NB4 (cell line): Measurements from ENCODE around the gene ENKUR.
A peak's percentile ranks its signal among the peaks of the same experiment; 100 is the strongest.

Source experiments
- DNase-seq: peaks from one replicate; pipeline ENCODE4 v3.0.0; 2010; ENCODE audit warnings: low read depth
- H3K4me3 ChIP-seq: one replicate; pipeline ENCODE4 v1.5.1; 2011; ENCODE audit warnings: mild to moderate bottlenecking, low read depth, low read length, moderate library complexity
- MYC ChIP-seq: IDR thresholded peaks from 2 replicates; pipeline ENCODE4 v1.6.1; 2011; ENCODE audit warnings: low read depth, low read length
- POLR2A ChIP-seq: IDR thresholded peaks from 2 replicates; pipeline ENCODE4 v1.6.1; 2011; ENCODE audit warnings: mild to moderate bottlenecking; ENCODE audit not compliant: insufficient read length; ENCODE audit errors: extremely low read depth
- TF ChIP-seq, protein P1 (sequence below): IDR thresholded peaks from 2 replicates; pipeline ENCODE4 v1.6.1; 2011; ENCODE audit warnings: low read depth, low read length
- TF ChIP-seq, protein P2 (sequence below): IDR thresholded peaks from one replicate; pipeline ENCODE4 v1.5.1; 2012; ENCODE audit warnings: low read depth, low read length

The ENKUR gene

DNA sequence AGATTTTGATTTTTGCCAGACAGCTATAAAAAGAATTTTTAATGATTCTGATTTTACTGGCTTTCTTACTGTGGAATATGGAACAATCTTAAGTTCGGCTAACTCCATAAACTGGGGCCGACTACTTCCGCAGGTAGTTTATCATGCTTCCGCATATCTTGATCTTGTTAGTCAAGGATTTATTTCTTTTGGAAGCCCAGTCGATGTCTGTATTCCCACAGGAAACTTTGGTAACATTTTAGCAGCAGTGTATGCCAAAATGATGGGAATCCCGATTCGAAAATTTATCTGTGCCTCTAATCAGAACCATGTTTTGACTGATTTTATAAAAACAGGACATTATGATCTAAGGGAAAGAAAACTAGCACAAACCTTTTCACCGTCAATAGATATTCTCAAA lies 8.6 kb upstream of the ENKUR start:
- no peak overlapping the region for H3K4me3 ChIP-seq
- TF ChIP-seq, protein P1, sequence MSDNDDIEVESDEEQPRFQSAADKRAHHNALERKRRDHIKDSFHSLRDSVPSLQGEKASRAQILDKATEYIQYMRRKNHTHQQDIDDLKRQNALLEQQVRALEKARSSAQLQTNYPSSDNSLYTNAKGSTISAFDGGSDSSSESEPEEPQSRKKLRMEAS, result no peak
- no peak for TF ChIP-seq POLR2A
- TF ChIP-seq MYC, result no peak
- TF ChIP-seq, protein P2, sequence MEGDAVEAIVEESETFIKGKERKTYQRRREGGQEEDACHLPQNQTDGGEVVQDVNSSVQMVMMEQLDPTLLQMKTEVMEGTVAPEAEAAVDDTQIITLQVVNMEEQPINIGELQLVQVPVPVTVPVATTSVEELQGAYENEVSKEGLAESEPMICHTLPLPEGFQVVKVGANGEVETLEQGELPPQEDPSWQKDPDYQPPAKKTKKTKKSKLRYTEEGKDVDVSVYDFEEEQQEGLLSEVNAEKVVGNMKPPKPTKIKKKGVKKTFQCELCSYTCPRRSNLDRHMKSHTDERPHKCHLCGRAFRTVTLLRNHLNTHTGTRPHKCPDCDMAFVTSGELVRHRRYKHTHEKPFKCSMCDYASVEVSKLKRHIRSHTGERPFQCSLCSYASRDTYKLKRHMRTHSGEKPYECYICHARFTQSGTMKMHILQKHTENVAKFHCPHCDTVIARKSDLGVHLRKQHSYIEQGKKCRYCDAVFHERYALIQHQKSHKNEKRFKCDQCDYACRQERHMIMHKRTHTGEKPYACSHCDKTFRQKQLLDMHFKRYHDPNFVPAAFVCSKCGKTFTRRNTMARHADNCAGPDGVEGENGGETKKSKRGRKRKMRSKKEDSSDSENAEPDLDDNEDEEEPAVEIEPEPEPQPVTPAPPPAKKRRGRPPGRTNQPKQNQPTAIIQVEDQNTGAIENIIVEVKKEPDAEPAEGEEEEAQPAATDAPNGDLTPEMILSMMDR, result no peak
- DNase-seq, result no peak

DNA sequence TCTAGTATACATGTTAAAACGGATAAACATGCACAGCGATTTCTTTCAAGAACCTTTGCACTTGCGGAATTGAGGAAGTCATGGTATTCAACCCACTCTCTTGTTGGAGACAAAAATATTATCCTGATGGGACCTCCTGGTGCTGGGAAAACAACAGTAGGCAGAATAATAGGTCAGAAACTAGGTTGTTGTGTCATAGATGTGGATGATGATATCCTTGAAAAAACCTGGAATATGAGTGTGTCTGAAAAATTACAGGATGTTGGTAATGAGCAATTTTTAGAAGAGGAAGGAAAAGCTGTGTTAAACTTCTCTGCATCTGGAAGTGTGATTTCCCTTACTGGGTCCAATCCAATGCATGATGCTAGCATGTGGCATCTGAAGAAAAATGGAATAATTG lies 7.3 kb upstream of the ENKUR start:
- DNase-seq, result no peak
- no peak overlapping the region for H3K4me3 ChIP-seq
- no peak for TF ChIP-seq POLR2A
- TF ChIP-seq, protein P1, result no peak

DNA sequence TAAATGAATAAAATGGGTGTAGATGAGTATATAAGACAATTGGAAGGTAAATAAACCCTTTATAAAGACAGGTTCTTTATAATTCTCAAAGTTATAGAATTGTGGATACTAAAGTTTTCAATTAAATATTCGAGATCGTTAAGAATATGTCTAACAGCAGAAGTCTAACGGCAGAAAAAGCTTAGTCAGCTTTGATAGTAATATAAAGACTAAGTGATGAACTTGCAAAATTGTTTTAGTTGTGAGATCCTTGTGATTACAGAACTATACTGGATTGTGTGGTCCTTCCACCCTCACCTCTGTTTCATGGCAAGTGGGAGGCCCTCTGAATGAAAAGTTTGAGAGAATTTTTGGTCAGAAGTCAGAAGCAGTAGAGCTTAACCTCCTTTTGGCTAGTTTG lies 2.7 kb upstream of the ENKUR start:
- TF ChIP-seq, protein P1, result no peak
- no peak for TF ChIP-seq POLR2A
- no peak for DNase-seq
- H3K4me3 ChIP-seq, result no peak overlapping the region

DNA sequence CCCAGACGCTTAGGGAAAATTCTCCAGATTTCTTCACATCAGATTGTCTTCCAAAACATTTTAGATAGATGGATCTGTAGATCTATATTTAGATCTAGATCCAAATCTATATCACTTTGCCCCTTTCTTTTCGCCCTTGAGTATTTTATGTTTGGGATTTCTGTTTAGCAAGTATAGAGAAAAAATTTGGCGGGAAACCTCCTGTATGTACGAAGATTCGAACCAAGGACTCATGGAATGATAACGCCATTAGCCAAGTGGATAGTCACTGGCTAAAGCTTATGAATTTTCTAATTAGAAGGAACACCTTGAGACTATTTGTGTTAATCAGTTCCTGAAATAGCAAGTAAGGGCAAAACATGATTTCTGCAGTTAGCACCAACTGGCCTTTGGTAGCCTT lies 1.7 kb upstream of the ENKUR start:
- peak; percentile 1 for DNase-seq
- TF ChIP-seq, protein P2, result no peak
- TF ChIP-seq, protein P1, result no peak
- TF ChIP-seq MYC, result no peak
- TF ChIP-seq POLR2A, result no peak
- peak overlapping the region; percentile 70 for H3K4me3 ChIP-seq

DNA sequence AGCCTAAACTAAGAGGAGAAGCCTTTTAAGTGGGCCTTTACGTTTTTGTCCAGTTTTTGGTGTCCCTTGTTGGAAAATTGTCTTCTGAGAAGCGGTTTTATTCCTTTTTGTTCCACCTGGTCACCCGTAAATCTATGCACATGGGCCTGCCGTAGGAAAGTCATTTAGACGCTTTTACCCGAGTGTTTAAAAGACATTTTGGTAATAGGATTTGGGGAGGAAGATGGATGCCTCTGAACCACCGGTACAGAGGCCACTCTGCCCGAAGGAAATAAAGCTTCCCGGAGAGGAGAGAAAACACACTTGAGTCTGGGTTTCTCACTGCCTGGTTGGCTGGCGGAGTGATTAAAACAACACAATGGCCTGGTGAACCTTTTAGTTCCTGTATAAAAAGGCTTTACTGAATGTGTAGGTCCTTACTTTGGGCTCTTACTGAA lies 1.2 kb upstream of the ENKUR start:
- TF ChIP-seq MYC (no peak), POLR2A (no peak)
- TF ChIP-seq, protein P1, result no peak
- TF ChIP-seq, protein P2, result no peak
- no peak for DNase-seq
- H3K4me3 ChIP-seq, result peak overlapping the region; percentile 70

DNA sequence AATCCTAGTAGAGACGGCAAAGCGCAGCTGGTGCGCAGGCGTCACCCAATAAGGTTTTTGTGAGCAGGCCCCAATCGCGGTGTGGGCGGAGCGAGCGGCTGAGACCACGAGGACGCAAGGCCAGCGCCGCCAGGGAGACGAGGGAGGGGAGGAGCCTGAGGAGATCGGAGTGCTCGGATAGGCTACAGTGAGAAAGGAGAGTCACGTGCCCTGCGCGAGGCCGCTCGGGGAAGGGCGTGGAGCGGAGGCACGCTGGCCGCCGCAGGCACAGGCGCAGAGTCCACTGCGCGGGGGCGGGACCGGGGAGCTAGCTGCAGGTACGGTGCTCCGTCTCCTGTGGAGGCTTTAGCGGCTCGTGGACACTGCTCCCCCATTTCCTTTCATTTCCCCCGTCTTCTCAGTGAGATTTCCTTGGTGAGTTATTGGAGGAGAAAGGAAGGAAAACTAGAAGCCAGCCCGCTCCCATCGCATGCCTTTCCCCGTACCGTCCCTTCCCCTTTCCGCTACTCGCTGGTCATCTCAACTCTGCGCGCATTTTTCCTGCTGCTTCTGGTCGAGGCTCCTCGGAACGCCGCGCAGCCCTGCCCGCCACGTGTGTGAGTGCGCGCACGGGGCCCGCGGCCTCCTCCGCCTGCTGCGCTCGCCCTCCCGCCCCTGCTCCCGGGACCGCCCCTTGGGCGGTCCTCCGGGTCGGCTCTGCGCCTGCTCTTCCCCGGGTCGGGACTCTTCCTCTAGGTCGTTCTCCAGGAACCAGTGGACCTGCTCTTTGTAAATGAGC lies 607 bp upstream of the ENKUR start, which contains the start of gene THNSL1:
THNSL1 (plus strand) TSS at position 237 of the 778 bp plus-strand sequence. CDS start 6,612 bp downstream, outside the sequence.
- peak within 1 kb of the TSS; percentile 70 for H3K4me3 ChIP-seq
- peak; percentile 94 for DNase-seq
- no peak for TF ChIP-seq POLR2A
- TF ChIP-seq, protein P1, result no peak
- TF ChIP-seq, protein P2, result no peak
